ENCODE measurements around the gene RNF7. TPM values are rescaled to one million over a fixed set of nuclear protein-coding genes. Genes with fewer than 3 reads are reported as not detected.

RNF7 gene
- total RNA-seq, 5 donors from 2014 or later (not counting 1 experiment from before 2014, with no cell fraction given): 53.5 to 61.2 (median 55.5) TPM

DNA sequence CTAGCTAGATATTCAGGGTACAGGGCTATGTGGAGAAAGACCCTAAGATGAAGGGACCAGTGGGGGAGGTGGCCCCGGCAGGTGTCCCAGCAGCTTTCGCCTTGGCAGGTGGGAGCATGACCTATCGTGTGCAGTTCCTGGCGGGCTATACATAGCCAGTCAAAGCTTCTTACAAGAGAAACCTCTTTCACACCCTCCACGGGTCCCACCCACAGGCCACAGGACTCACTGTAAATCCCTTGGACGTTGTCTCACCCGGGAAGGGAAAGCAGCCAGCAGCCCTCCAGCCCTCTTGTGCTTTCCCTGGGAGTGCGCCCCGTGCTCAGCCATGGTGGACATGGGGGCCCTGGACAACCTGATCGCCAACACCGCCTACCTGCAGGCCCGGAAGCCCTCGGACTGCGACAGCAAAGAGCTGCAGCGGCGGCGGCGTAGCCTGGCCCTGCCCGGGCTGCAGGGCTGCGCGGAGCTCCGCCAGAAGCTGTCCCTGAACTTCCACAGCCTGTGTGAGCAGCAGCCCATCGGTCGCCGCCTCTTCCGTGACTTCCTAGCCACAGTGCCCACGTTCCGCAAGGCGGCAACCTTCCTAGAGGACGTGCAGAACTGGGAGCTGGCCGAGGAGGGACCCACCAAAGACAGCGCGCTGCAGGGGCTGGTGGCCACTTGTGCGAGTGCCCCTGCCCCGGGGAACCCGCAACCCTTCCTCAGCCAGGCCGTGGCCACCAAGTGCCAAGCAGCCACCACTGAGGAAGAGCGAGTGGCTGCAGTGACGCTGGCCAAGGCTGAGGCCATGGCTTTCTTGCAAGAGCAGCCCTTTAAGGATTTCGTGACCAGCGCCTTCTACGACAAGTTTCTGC, 40.1 kb downstream of the RNF7 start:
- 94% methylated on average over 38 of the region's 42 CpGs for WGBS (ENCODE audit: insufficient coverage)
- Histone ChIP-seq H3K36me3 (ENCODE audit: control insufficient read depth in 2 of 2, extremely low read depth in 1 of 2, insufficient read depth in 1 of 2, low read length in 1 of 2) (no peaks in the 10 kb centered on the region), H3K27ac (ENCODE audit: low read length) (no peak overlapping the region), H3K9me3 (no peaks in the 10 kb centered on the region), H3K4me3 (ENCODE audit: control insufficient read depth in 1 of 2, extremely low read depth in 1 of 2, low read length in 1 of 2) (no peak overlapping the region), H3K27me3 (replicated peaks in 1 of 2; ENCODE audit: control insufficient read depth in 2 of 2, extremely low read depth in 1 of 2, insufficient read depth in 2 of 2, low read length in 1 of 2) (no peaks in the 10 kb centered on the region), H3K4me1 (ENCODE audit: control insufficient read depth in 1 of 2, extremely low read depth in 1 of 2, insufficient read depth in 2 of 2, low read length in 2 of 2) (no peaks in the 10 kb centered on the region)
- H3K27me3 Mint-ChIP-seq: no peaks in the 10 kb centered on the region
- DNase-seq (no peak), ATAC-seq (replicated peaks in 1 of 4) (no peak)
- H3K4me1 Mint-ChIP-seq: no peaks in the 10 kb centered on the region
- no peak overlapping the region for H3K27ac Mint-ChIP-seq
- ChIA-PET CTCF (interaction anchor here in 1 of 2 donors (0.5 kb wide), 1 partner anchor 24 kb away, joined by 8 read pairs; no protein-coding TSS in a partner anchor), POLR2A (no interaction called here)
- H3K4me3 Mint-ChIP-seq: no peak overlapping the region
- H3K9me3 Mint-ChIP-seq: no peaks in the 10 kb centered on the region
- H3K36me3 Mint-ChIP-seq: no peaks in the 10 kb centered on the region

DNA sequence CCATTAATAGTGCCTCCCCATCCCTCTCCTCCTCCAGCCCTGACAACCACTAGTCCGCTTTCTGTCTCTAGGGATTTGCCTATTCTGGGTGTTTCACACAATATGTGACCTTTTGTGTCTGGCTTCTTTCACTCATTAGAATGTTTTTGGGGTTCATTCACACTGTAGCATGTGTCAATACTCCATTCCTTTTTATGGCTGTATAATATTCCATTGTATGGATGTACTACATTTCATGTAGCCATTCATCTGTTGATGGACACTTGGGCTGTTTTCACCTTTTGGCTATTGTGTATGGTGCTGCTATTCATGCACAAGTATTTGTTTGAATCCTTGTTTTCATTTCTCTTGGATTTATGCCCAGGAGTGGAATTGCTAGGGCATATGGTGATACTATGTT, 41.6 kb downstream of the RNF7 start:
- H3K4me1 Mint-ChIP-seq: no peaks in the 10 kb centered on the region
- Histone ChIP-seq H3K9me3 (no peaks in the 10 kb centered on the region), H3K27me3 (replicated peaks in 1 of 2; ENCODE audit: control insufficient read depth in 2 of 2, extremely low read depth in 1 of 2, insufficient read depth in 2 of 2, low read length in 1 of 2) (no peaks in the 10 kb centered on the region), H3K4me1 (ENCODE audit: control insufficient read depth in 1 of 2, extremely low read depth in 1 of 2, insufficient read depth in 2 of 2, low read length in 2 of 2) (no peaks in the 10 kb centered on the region), H3K4me3 (ENCODE audit: control insufficient read depth in 1 of 2, extremely low read depth in 1 of 2, low read length in 1 of 2) (no peak overlapping the region), H3K27ac (ENCODE audit: low read length) (no peak overlapping the region), H3K36me3 (ENCODE audit: control insufficient read depth in 2 of 2, extremely low read depth in 1 of 2, insufficient read depth in 1 of 2, low read length in 1 of 2) (no peaks in the 10 kb centered on the region)
- H3K27me3 Mint-ChIP-seq: no peaks in the 10 kb centered on the region
- no peaks in the 10 kb centered on the region for H3K36me3 Mint-ChIP-seq
- ChIA-PET POLR2A (no interaction called here), CTCF (interaction anchor here in 1 of 2 donors (0.6 kb wide), 1 partner anchor 53 kb away, joined by 4 read pairs; no protein-coding TSS in a partner anchor)
- H3K4me3 Mint-ChIP-seq: no peak overlapping the region
- no peaks in the 10 kb centered on the region for H3K9me3 Mint-ChIP-seq
- WGBS (ENCODE audit: insufficient coverage): no CpG with 5 or more reads among the region's 1 CpG
- ATAC-seq (replicated peaks in 1 of 4) (no peak), DNase-seq (no peak)
- H3K27ac Mint-ChIP-seq: no peak overlapping the region

DNA sequence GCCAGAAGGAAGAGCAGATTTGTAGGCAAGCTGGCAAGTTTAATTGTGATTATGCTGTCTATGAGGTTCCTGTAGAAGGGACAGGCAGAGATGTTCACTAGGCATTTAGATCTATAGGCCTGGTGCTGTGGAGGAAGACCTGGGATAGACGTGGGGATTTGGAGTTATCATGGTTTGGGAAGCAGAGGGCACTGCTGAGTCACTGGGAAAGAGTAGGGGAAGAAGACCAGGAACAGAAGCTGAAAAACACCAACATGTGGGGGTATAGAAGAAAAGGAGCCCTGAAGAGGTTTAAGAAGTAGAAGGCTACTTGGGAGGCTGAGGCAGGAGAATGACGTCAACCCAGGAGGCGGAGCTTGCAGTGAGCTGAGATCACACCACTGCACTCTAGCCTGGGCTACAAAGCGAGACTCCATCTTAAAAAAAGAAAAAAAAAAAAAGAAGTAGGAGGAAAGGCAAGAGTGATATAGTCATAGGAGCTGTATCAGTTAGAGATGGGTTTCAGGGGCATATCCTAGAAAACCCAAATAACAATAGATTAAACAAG, 44.4 kb downstream of the RNF7 start:
- Histone ChIP-seq H3K9me3 (no peaks in the 10 kb centered on the region), H3K4me3 (ENCODE audit: control insufficient read depth in 1 of 2, extremely low read depth in 1 of 2, low read length in 1 of 2) (no peak overlapping the region), H3K4me1 (ENCODE audit: control insufficient read depth in 1 of 2, extremely low read depth in 1 of 2, insufficient read depth in 2 of 2, low read length in 2 of 2) (no peaks in the 10 kb centered on the region), H3K27ac (ENCODE audit: low read length) (no peak overlapping the region), H3K36me3 (ENCODE audit: control insufficient read depth in 2 of 2, extremely low read depth in 1 of 2, insufficient read depth in 1 of 2, low read length in 1 of 2) (no peaks in the 10 kb centered on the region), H3K27me3 (replicated peaks in 1 of 2; ENCODE audit: control insufficient read depth in 2 of 2, extremely low read depth in 1 of 2, insufficient read depth in 2 of 2, low read length in 1 of 2) (no peaks in the 10 kb centered on the region)
- no peak overlapping the region for H3K27ac Mint-ChIP-seq
- H3K4me1 Mint-ChIP-seq: no peaks in the 10 kb centered on the region
- no peak overlapping the region for H3K4me3 Mint-ChIP-seq
- 100% methylated on average over 1 of the region's 4 CpGs for WGBS (ENCODE audit: insufficient coverage)
- H3K36me3 Mint-ChIP-seq: no peaks in the 10 kb centered on the region
- ChIA-PET POLR2A (no interaction called here), CTCF (interaction anchor here (0.6 to 0.9 kb wide), 2 partner anchors 13 to 95 kb away, joined by 3 to 5 read pairs; no protein-coding TSS in a partner anchor)
- H3K27me3 Mint-ChIP-seq: no peaks in the 10 kb centered on the region
- ATAC-seq (replicated peaks in 1 of 4) (no peak), DNase-seq (no peak)
- H3K9me3 Mint-ChIP-seq: no peaks in the 10 kb centered on the region

DNA sequence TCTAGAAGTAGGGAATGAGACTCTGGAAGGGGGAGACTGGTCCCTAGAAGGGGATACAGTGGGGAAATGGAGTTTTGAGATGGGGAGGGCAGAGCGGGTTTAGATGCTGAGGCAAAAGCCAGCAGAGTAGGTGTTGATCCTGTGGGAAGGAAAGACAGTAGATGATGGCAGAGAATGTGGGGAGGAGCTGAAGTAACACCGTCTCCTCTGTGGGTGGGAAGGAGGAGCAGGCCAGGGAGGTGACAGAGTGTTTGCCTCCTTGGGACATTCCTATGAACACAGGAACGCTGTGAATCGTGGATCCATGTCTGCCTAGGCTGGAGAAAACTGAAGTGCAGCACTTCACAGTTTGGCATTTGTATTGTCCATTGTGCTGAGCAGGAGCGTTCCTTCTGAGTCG, 45.5 kb downstream of the RNF7 start:
- Mint-ChIP-seq H3K9me3 (no peaks in the 10 kb centered on the region), H3K27ac (no peak overlapping the region)
- CTCF ChIA-PET: no interaction called here

DNA sequence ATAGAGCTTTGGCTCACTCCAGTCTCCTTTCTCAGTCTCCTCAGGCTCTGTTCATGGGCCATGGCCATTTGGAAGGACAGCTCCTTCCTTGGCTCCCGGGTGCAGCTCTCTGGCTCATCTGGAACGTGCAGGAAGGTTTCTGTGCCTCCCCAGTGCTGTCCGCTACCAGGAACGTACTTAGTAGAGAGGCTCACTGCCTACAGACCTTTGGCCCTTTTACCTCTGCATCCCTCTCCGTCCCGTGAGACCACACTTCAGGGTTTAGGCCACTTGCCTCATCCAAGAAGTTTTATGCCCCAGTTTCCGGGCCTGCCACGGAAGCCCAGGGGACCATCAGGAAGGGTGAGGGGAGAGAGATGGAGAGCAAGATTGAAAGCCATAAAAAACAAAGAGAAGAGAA, 46.0 kb downstream of the RNF7 start:
- ChIA-PET CTCF (no interaction called here), POLR2A (no interaction called here)
- DNase-seq (no peak), ATAC-seq (replicated peaks in 1 of 4) (no peak)
- Mint-ChIP-seq H3K27ac (no peak overlapping the region), H3K27me3 (no peaks in the 10 kb centered on the region), H3K4me1 (no peaks in the 10 kb centered on the region), H3K36me3 (no peaks in the 10 kb centered on the region), H3K9me3 (no peaks in the 10 kb centered on the region), H3K4me3 (no peak overlapping the region)
- no peaks in the 10 kb centered on the region for H3K27me3 ChIP-seq (replicated peaks in 1 of 2; ENCODE audit: control insufficient read depth in 2 of 2, extremely low read depth in 1 of 2, insufficient read depth in 2 of 2, low read length in 1 of 2)
- no peak overlapping the region for H3K27ac ChIP-seq (ENCODE audit: low read length)
- no peaks in the 10 kb centered on the region for H3K9me3 ChIP-seq
- no peak overlapping the region for H3K4me3 ChIP-seq (ENCODE audit: control insufficient read depth in 1 of 2, extremely low read depth in 1 of 2, low read length in 1 of 2)
- 83% methylated on average over 4 of the region's 8 CpGs for WGBS (ENCODE audit: insufficient coverage)
- no peaks in the 10 kb centered on the region for H3K36me3 ChIP-seq (ENCODE audit: control insufficient read depth in 2 of 2, extremely low read depth in 1 of 2, insufficient read depth in 1 of 2, low read length in 1 of 2)
- H3K4me1 ChIP-seq (ENCODE audit: control insufficient read depth in 1 of 2, extremely low read depth in 1 of 2, insufficient read depth in 2 of 2, low read length in 2 of 2): no peaks in the 10 kb centered on the region

More for the DNA sequence above, 45.5 kb downstream of the RNF7 start:
- Histone ChIP-seq H3K36me3 (ENCODE audit: control insufficient read depth in 2 of 2, extremely low read depth in 1 of 2, insufficient read depth in 1 of 2, low read length in 1 of 2) (no peaks in the 10 kb centered on the region), H3K4me3 (ENCODE audit: control insufficient read depth in 1 of 2, extremely low read depth in 1 of 2, low read length in 1 of 2) (no peak overlapping the region), H3K9me3 (no peaks in the 10 kb centered on the region), H3K27me3 (replicated peaks in 1 of 2; ENCODE audit: control insufficient read depth in 2 of 2, extremely low read depth in 1 of 2, insufficient read depth in 2 of 2, low read length in 1 of 2) (no peaks in the 10 kb centered on the region), H3K27ac (ENCODE audit: low read length) (no peak overlapping the region), H3K4me1 (ENCODE audit: control insufficient read depth in 1 of 2, extremely low read depth in 1 of 2, insufficient read depth in 2 of 2, low read length in 2 of 2) (no peaks in the 10 kb centered on the region)
- ATAC-seq (replicated peaks in 1 of 4) (no peak), DNase-seq (no peak)
- Mint-ChIP-seq H3K36me3 (no peaks in the 10 kb centered on the region), H3K27me3 (no peaks in the 10 kb centered on the region), H3K4me1 (no peaks in the 10 kb centered on the region), H3K4me3 (no peak overlapping the region)
- POLR2A ChIA-PET: no interaction called here
- WGBS (ENCODE audit: insufficient coverage): 92% methylated on average over 6 of the region's 6 CpGs

DNA sequence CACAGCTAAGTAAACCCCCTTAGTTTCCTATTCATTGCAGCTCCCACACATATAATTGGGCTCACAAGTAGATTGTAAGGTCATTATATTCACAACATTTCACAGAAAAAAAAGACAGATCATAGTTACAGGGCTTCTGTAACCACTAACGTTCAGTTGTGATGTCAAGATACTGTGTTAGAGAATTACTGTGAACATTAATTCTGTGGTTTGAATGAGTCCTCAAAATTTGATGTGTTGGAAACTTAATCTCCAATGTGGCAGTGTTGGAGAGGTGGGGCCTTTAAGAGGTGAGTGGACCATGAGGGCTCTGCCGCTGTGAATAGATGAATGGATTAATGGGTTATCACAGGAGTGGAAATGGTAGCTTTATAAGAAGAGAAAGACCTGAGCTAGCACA, 46.4 kb downstream of the RNF7 start:
- H3K4me3 Mint-ChIP-seq: no peak overlapping the region
- H3K27me3 ChIP-seq (replicated peaks in 1 of 2; ENCODE audit: control insufficient read depth in 2 of 2, extremely low read depth in 1 of 2, insufficient read depth in 2 of 2, low read length in 1 of 2): no peaks in the 10 kb centered on the region
- H3K27ac Mint-ChIP-seq: no peak overlapping the region
- CTCF ChIA-PET: no interaction called here
- no peak for ATAC-seq (replicated peaks in 1 of 4)
- no peaks in the 10 kb centered on the region for H3K27me3 Mint-ChIP-seq
- H3K4me1 Mint-ChIP-seq: no peaks in the 10 kb centered on the region
- no peaks in the 10 kb centered on the region for H3K36me3 ChIP-seq (ENCODE audit: control insufficient read depth in 2 of 2, extremely low read depth in 1 of 2, insufficient read depth in 1 of 2, low read length in 1 of 2)
- WGBS (ENCODE audit: insufficient coverage): no CpG with 5 or more reads among the region's 2 CpGs
- no peak overlapping the region for H3K27ac ChIP-seq (ENCODE audit: low read length)
- H3K9me3 ChIP-seq: no peaks in the 10 kb centered on the region
- H3K4me1 ChIP-seq (ENCODE audit: control insufficient read depth in 1 of 2, extremely low read depth in 1 of 2, insufficient read depth in 2 of 2, low read length in 2 of 2): no peaks in the 10 kb centered on the region
- H3K9me3 Mint-ChIP-seq: no peaks in the 10 kb centered on the region
- H3K36me3 Mint-ChIP-seq: no peaks in the 10 kb centered on the region
- POLR2A ChIA-PET: no interaction called here
- H3K4me3 ChIP-seq (ENCODE audit: control insufficient read depth in 1 of 2, extremely low read depth in 1 of 2, low read length in 1 of 2): no peak overlapping the region
- no peak for DNase-seq

All from T-cell (primary cell).